Testis (tissue), 3 donors: Measurements from ENCODE around the gene METTL5. TPM values are rescaled to one million over a fixed set of nuclear protein-coding genes. Genes with fewer than 3 reads are reported as not detected.
"Not testable (repeated sequence)": the region's sequence is repeated elsewhere in the genome, so short reads cannot be mapped to it uniquely, and the experiment has no call there.

Source experiments
- DNase-seq: peaks from one replicate; pipeline ENCODE4 v3.0.0-alpha.2; 2019
- H3K27ac ChIP-seq, 2 donors: fragments of 200-600 bp; sonication (generic); one replicate each; pipeline ENCODE4 v1.5.1; 2019
- H3K27me3 ChIP-seq: fragments of 200-600 bp; sonication (generic); one replicate; pipeline ENCODE4 v1.5.1; 2019
- H3K36me3 ChIP-seq: fragments of 200-600 bp; sonication (generic); one replicate; pipeline ENCODE4 v1.5.1; 2017; ENCODE audit warnings: low read depth; ENCODE audit errors: missing control alignments
- H3K4me1 ChIP-seq: fragments of 200-600 bp; sonication (generic); one replicate; pipeline ENCODE4 v1.5.1; 2019
- H3K4me3 ChIP-seq, 2 donors: fragments of 200-600 bp; sonication (generic); one replicate each; pipeline ENCODE4 v1.5.1; 2017 to 2019
- H3K9me3 ChIP-seq: fragments of 200-600 bp; sonication (generic); one replicate; pipeline ENCODE4 v1.5.1; 2017
- CTCF ChIP-seq, 3 experiments: fragments of 450-650 bp in 2 of 3; fragments of 200-600 bp in 1 of 3; sonication (generic) in 1 of 3; IDR thresholded peaks; one replicate each; pipeline ENCODE4 v1.5.1; 2016 to 2019; ENCODE audit warnings: antibody characterized with exemption in 3 of 3, mild to moderate bottlenecking in 2 of 3, moderate library complexity in 1 of 3
- POLR2A ChIP-seq: fragments of 450-650 bp; IDR thresholded peaks from one replicate; pipeline ENCODE4 v1.6.1; 2017; ENCODE audit warnings: antibody characterized with exemption, mild to moderate bottlenecking, moderate library complexity
- WGBS, 2 donors: methylation state at CpG; one replicate each; pipeline ENCODE4 v1.1.5; 2018; 5-methylcytosine and 5-hydroxymethylcytosine counted together
- intact Hi-C: fragments of 100-400 bp; cut with DNase I; formaldehyde crosslinking; loops from one replicate; pipeline ENCODE4 v1.15.1; 2023; ENCODE audit warnings: low total_unique reads
- polyA plus RNA-seq: library from polyadenylated mRNA; stranded (reverse); fragments of 350-450 nt; fragmentation: Illumina TruSeq; extraction: RNeasy Lipid Tissue Mini Kit (QIAGEN cat#74804); gene quantifications from one replicate; pipeline ENCODE4 v1.2.3, GENCODE V29; 2014; ENCODE audit warnings: low read depth, low replicate concordance; ENCODE audit not compliant: insufficient read depth
- total RNA-seq, 2 donors: library from RNA; depleted of rRNA; stranded (reverse); fragments of >200 nt; gene quantifications; one replicate each; pipeline ENCODE4 v1.2.3, GENCODE V29; 2016

METTL5 gene
- total and polyA plus RNA-seq, 3 donors from 2014 or later: 35.8 to 48.2 (median 40.2) TPM

- peaks cover 12% of the 10 kb centered on the region for H3K4me1 ChIP-seq
- peak within 1 kb of the TSS; percentile 84 to 93 for H3K27ac ChIP-seq
- H3K36me3 ChIP-seq: no peaks in the 10 kb centered on the region
- TF ChIP-seq POLR2A (peak; percentile 56), CTCF (IDR thresholded peaks at IDR 0.05) (no peak)
- WGBS, 2 donors: 0% methylated on average over 15 to 52 of the region's 104 CpGs
- intact Hi-C loops: loop anchor here (10.0 kb wide), 1 partner anchor 97 kb away; no protein-coding TSS in a partner anchor
- peak; percentile 96 for DNase-seq
- no peaks in the 10 kb centered on the region for H3K9me3 ChIP-seq
- peak within 1 kb of the TSS; percentile 87 to 95 for H3K4me3 ChIP-seq
- no peaks in the 10 kb centered on the region for H3K27me3 ChIP-seq
These were observed 2.8 kb upstream of the METTL5 start, which contains the start of gene UBR3 for GRCh38 chr2:169827272-169828140. Gene UBR3, plus strand, starts transcription at chr2:169827454. Its CDS starts 54 bp downstream, at chr2:169827508.

- no peak for TF ChIP-seq POLR2A
- DNase-seq: no peak
- WGBS, 2 donors: 8 to 14% methylated on average over 4 of the region's 4 CpGs
- Histone ChIP-seq H3K4me1 (peaks cover 12% of the 10 kb centered on the region), H3K36me3 (no peaks in the 10 kb centered on the region), H3K27ac (peak overlapping the region; percentile 82 to 84), H3K9me3 (no peaks in the 10 kb centered on the region), H3K27me3 (no peaks in the 10 kb centered on the region), H3K4me3 (peak overlapping the region; percentile 82 to 88)
- intact Hi-C loops: loop anchor here (10.0 kb wide), 1 partner anchor 101 kb away; no protein-coding TSS in a partner anchor
These were observed 721 bp downstream of the METTL5 start for GRCh38 chr2:169823996-169824372.

GRCh38 chr2:169822785-169823392 lies 1.8 kb downstream of the METTL5 start:
- Histone ChIP-seq H3K4me3 (no peak overlapping the region), H3K4me1 (peaks cover 12% of the 10 kb centered on the region), H3K27me3 (no peaks in the 10 kb centered on the region), H3K36me3 (no peaks in the 10 kb centered on the region), H3K9me3 (no peaks in the 10 kb centered on the region), H3K27ac (no peak overlapping the region)
- no peak for DNase-seq
- TF ChIP-seq POLR2A (no peak), CTCF (IDR thresholded peaks at IDR 0.05) (no peak)
- intact Hi-C loops: loop anchor here (10.0 kb wide), 1 partner anchor 102 kb away; no protein-coding TSS in a partner anchor
- 80 to 83% methylated on average over 4 of the region's 4 CpGs for WGBS, 2 donors

GRCh38 chr2:169822036-169822435 lies 2.7 kb downstream of the METTL5 start:
- intact Hi-C loops: loop anchor here (10.0 kb wide), 1 partner anchor 103 kb away; no protein-coding TSS in a partner anchor
- Histone ChIP-seq H3K27me3 (no peaks in the 10 kb centered on the region), H3K27ac (no peak overlapping the region), H3K4me1 (peaks cover 12% of the 10 kb centered on the region), H3K4me3 (no peak overlapping the region), H3K36me3 (no peaks in the 10 kb centered on the region), H3K9me3 (no peaks in the 10 kb centered on the region)
- TF ChIP-seq CTCF (IDR thresholded peaks at IDR 0.05): no peak
- TF ChIP-seq POLR2A: no peak
- WGBS, 2 donors: 59 to 63% methylated on average over 3 of the region's 3 CpGs
- no peak for DNase-seq

GRCh38 chr2:169820101-169820500 lies 4.6 kb downstream of the METTL5 start:
- intact Hi-C loops: loop anchor here (10.0 kb wide), 1 partner anchor 105 kb away; no protein-coding TSS in a partner anchor
- H3K36me3 ChIP-seq: not testable (repeated sequence)

More at GRCh38 chr2:169820101-169820500, 4.6 kb downstream of the METTL5 start:
- H3K4me3 ChIP-seq, DNase-seq, H3K27me3 ChIP-seq, H3K27ac ChIP-seq, H3K9me3 ChIP-seq: not testable (repeated sequence)
- 83 to 93% methylated on average over 7 of the region's 7 CpGs for WGBS, 2 donors
- peaks cover 11% of the 10 kb centered on the region for H3K4me1 ChIP-seq
